MV-4-11 (cell line): Measurements from ENCODE around the gene NOD2.

Experiments used
- DNase-seq: peaks from one replicate; lab custom pipeline; 2025; lab: John Stamatoyannopoulos, UW

NOD2 gene

GRCh38 chr16:50742576-50743200, 49.3 kb downstream of the NOD2 start:
- peak; percentile 41 for DNase-seq

- DNase-seq = no peak
Measured at GRCh38 chr16:50743581-50744225, 50.3 kb downstream of the NOD2 start.

GRCh38 chr16:50744881-50745280, 51.5 kb downstream of the NOD2 start:
- DNase-seq = no peak

- no peak for DNase-seq
Measured at GRCh38 chr16:50745940-50746339, 52.5 kb downstream of the NOD2 start.

GRCh38 chr16:50747207-50747956, 54.0 kb downstream of the NOD2 start:
- peak; percentile 61 for DNase-seq

GRCh38 chr16:50751528-50751927, 58.1 kb downstream of the NOD2 start:
- no peak for DNase-seq

GRCh38 chr16:50752471-50753235, 59.2 kb downstream of the NOD2 start:
- DNase-seq = no peak

- DNase-seq = no peak
Measured at GRCh38 chr16:50756473-50756872, 63.1 kb downstream of the NOD2 start.

- DNase-seq = peak; percentile 69
Measured at GRCh38 chr16:50761267-50761666, 67.9 kb downstream of the NOD2 start.

GRCh38 chr16:50762241-50762640, 68.8 kb downstream of the NOD2 start:
- no peak for DNase-seq

- no peak for DNase-seq
Measured at GRCh38 chr16:50763211-50763610, 69.8 kb downstream of the NOD2 start.

GRCh38 chr16:50765260-50765659, 71.9 kb downstream of the NOD2 start:
- no peak for DNase-seq

- no peak for DNase-seq
Measured at GRCh38 chr16:50765861-50766260, 72.5 kb downstream of the NOD2 start.

- no peak for DNase-seq
Measured at GRCh38 chr16:50767197-50767596, 73.8 kb downstream of the NOD2 start.

- DNase-seq = no peak
Measured at GRCh38 chr16:50771366-50771765, 78.0 kb downstream of the NOD2 start.

GRCh38 chr16:50774405-50774804, 81.0 kb downstream of the NOD2 start:
- no peak for DNase-seq

GRCh38 chr16:50774960-50775359, 81.6 kb downstream of the NOD2 start:
- DNase-seq = no peak

- DNase-seq = no peak
Measured at GRCh38 chr16:50776037-50776436, 82.6 kb downstream of the NOD2 start.

- DNase-seq = no peak
Measured at GRCh38 chr16:50778284-50779163, 85.1 kb downstream of the NOD2 start.

GRCh38 chr16:50781043-50781442, 87.6 kb downstream of the NOD2 start:
- no peak for DNase-seq

- no peak for DNase-seq
Measured at GRCh38 chr16:50781518-50781917, 88.1 kb downstream of the NOD2 start.
